Thyroid gland (tissue), 4 donors: ENCODE data around the gene PDXDC1.
"Not testable (repeated sequence)": the region's sequence is repeated elsewhere in the genome, so short reads cannot be mapped to it uniquely, and the experiment has no call there.

Experiments used
- CTCF ChIP-seq, 6 experiments: fragments of 200-600 bp in 3 of 6; fragments of 450-650 bp in 3 of 6; sonication (generic) in 3 of 6; IDR thresholded peaks; one replicate each; pipeline ENCODE4 v1.5.1; 2016 to 2019; ENCODE audit warnings: antibody characterized with exemption in 6 of 6, mild to moderate bottlenecking in 2 of 6, inconsistent platforms in 1 of 6, moderate library complexity in 1 of 6
- POLR2A ChIP-seq, 2 donors: fragments of 450-650 bp; IDR thresholded peaks; one replicate each; pipeline ENCODE4 v1.6.1; 2017; ENCODE audit warnings: antibody characterized with exemption in 2 of 2, mild to moderate bottlenecking in 2 of 2, moderate library complexity in 1 of 2

- TF ChIP-seq POLR2A, CTCF (IDR thresholded peaks at IDR 0.05): not testable (repeated sequence)
Measured at GRCh38 chr16:15099366-15099909, 124.6 kb downstream of the PDXDC1 start.
